Lung (tissue), 12 donors: ENCODE data around the gene DIS3. TPM values are rescaled to one million over a fixed set of nuclear protein-coding genes. Genes with fewer than 3 reads are reported as not detected.
"Not testable (repeated sequence)": the region's sequence is repeated elsewhere in the genome, so short reads cannot be mapped to it uniquely, and the experiment has no call there.

Source experiments
- ATAC-seq: fragments of 200-7000 bp; cut with Tn5 transposase; one replicate; pipeline ENCODE4 v1.9.1; 2020; ENCODE audit warnings: moderate number of reproducible peaks; ENCODE audit not compliant: insufficient read depth, low FRiP score
- DNase-seq, 3 donors: peaks; one replicate each; pipeline ENCODE4 v3.0.0-alpha.2; 2013 to 2017
- H3K27ac ChIP-seq, 2 donors: one replicate each; pipeline ENCODE4 v1.5.1; 2013; ENCODE audit warnings: mild to moderate bottlenecking in 2 of 2, moderate library complexity in 2 of 2, control low read depth in 1 of 2, inconsistent platforms in 1 of 2, low read depth in 1 of 2, low read length in 1 of 2
- H3K27me3 ChIP-seq, 3 donors: one replicate each; pipeline ENCODE4 v1.5.1; 2013; ENCODE audit warnings: low read length in 2 of 3; ENCODE audit not compliant: control insufficient read depth in 3 of 3, insufficient read depth in 3 of 3
- H3K36me3 ChIP-seq, 4 donors: one replicate each; pipeline ENCODE4 v1.5.1; 2013; ENCODE audit warnings: low read length in 4 of 4, mild to moderate bottlenecking in 1 of 4, moderate library complexity in 1 of 4; ENCODE audit not compliant: control insufficient read depth in 4 of 4, insufficient read depth in 4 of 4
- H3K4me1 ChIP-seq, 5 donors: one replicate each; pipeline ENCODE4 v1.5.1; 2013; ENCODE audit warnings: low read length in 5 of 5, mild to moderate bottlenecking in 2 of 5, moderate library complexity in 1 of 5; ENCODE audit not compliant: control insufficient read depth in 5 of 5, insufficient read depth in 5 of 5
- H3K4me3 ChIP-seq: one replicate; pipeline ENCODE4 v1.5.1; 2013; ENCODE audit warnings: mild to moderate bottlenecking, control low read depth, moderate library complexity
- H3K9ac ChIP-seq, 2 donors: one replicate each; pipeline ENCODE4 v1.5.1; 2013; ENCODE audit warnings: low read length in 2 of 2, control low read depth in 1 of 2; ENCODE audit not compliant: insufficient read depth in 1 of 2
- H3K9me3 ChIP-seq, 4 donors: one replicate each; pipeline ENCODE4 v1.5.1; 2013; ENCODE audit warnings: low read length in 3 of 4, mild to moderate bottlenecking in 1 of 4, moderate library complexity in 1 of 4; ENCODE audit not compliant: control insufficient read depth in 4 of 4, insufficient read depth in 3 of 4
- WGBS, 2 donors: extraction: QIAGEN DNeasy Blood & Tissue Kit; methylation state at CpG; one replicate each; pipeline ENCODE4 v1.1.7; 2013; 5-methylcytosine and 5-hydroxymethylcytosine counted together
- polyA plus RNA-seq, 2 donors: library from polyadenylated mRNA; stranded (reverse); fragments of 200-250 nt; gene quantifications; one replicate each; pipeline ENCODE4 v1.2.1, GENCODE V29; 2013
- total RNA-seq, 2 donors: library from RNA; depleted of rRNA in 1 of 2; stranded (reverse); fragments of >200 nt in 1 of 2; gene quantifications; one replicate each; pipeline ENCODE4 v1.2.1, GENCODE V29; 2014 to 2021
- TF ChIP-seq, protein P1 (sequence below): IDR thresholded peaks from 2 replicates; pipeline ENCODE4 v1.5.1; 2012; ENCODE audit warnings: mild to moderate bottlenecking; ENCODE audit errors: control extremely low read depth, extremely low read depth
- donor health status: control.
- donor health status: control.
- donor health status: Bipolar disorder and iron deficiency.
- donor health status: healthy.
- donor health status: DM: yes; HTN: yes; CAD: no.

Gene DIS3
- total and polyA plus RNA-seq, 4 donors = 11.2 to 40.4 (median 22.2) TPM

DNA sequence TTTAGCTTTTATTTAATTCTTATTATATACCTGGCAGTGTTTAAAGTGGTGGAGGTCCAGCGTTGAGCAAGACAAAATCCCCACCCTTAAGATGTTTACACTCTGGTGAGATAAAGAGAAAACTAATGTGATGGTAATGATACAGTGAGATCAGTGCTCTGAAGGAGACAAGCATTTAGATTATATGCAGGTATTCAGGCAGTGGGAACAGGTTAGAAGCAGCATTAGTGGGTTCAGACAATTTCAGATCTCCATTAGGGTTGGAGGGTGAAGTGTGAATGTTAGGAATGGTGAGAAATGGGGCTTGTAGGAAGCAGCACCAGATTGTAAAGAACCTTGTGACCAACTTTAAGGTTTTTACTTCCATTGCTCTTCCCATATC is 39.2 kb upstream of the DIS3 start:
- H3K36me3 ChIP-seq = peaks cover 4 to 20% (median 6%) of the 10 kb centered on the region in 4 donors

DNA sequence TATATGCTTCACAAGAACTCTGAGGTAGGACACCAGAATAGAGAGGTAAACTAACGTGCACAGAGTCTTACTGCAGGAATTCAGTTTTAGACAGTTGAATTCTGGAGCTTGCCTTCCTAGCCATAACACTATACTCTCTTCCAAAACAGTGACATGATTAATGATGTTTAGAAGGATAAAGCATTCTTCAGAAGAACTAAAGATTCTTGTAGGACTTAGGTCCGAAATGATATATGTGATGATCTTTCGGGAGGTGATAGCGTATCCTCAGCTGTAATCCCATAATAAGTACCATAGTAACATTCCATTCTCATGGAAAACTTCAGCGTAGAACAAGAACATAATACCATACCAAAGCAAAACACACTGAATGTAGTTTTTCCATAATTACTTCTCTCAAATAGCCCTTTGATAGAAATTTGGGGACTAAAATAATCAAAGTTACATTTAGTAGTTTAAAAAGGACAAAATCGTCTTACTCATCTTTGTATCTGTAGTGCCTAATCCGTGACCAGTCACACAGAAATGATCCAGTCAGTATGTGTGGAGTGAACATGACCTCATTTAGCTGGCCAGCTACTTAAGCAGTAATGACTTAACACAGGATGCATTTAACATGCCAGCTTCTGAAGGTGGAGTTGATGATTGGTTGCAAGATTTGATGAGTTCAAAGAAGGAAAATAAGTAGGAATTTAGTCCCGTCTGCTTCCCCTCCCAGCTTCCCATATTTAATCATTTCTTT is 38.6 kb upstream of the DIS3 start:
- ATAC-seq (no peak), DNase-seq (no peak)
- TF ChIP-seq, protein P1, sequence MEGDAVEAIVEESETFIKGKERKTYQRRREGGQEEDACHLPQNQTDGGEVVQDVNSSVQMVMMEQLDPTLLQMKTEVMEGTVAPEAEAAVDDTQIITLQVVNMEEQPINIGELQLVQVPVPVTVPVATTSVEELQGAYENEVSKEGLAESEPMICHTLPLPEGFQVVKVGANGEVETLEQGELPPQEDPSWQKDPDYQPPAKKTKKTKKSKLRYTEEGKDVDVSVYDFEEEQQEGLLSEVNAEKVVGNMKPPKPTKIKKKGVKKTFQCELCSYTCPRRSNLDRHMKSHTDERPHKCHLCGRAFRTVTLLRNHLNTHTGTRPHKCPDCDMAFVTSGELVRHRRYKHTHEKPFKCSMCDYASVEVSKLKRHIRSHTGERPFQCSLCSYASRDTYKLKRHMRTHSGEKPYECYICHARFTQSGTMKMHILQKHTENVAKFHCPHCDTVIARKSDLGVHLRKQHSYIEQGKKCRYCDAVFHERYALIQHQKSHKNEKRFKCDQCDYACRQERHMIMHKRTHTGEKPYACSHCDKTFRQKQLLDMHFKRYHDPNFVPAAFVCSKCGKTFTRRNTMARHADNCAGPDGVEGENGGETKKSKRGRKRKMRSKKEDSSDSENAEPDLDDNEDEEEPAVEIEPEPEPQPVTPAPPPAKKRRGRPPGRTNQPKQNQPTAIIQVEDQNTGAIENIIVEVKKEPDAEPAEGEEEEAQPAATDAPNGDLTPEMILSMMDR = no peak
- Histone ChIP-seq H3K4me1 (peaks cover 0 to 7% (median 0%) of the 10 kb centered on the region in 5 donors), H3K4me3 (no peak overlapping the region), H3K9me3 (no peaks in the 10 kb centered on the region), H3K9ac (no peak overlapping the region), H3K27ac (no peak overlapping the region), H3K36me3 (peaks cover 3 to 23% (median 6%) of the 10 kb centered on the region in 4 donors), H3K27me3 (no peaks in the 10 kb centered on the region)
- 92 to 93% methylated on average over 8 of the region's 8 CpGs for WGBS, 2 donors

More for the DNA sequence above, 39.2 kb upstream of the DIS3 start:
- ATAC-seq = no peak
- TF ChIP-seq, protein P1 = no peak
- no peak for DNase-seq
- Histone ChIP-seq H3K4me3 (no peak overlapping the region), H3K27ac (no peak overlapping the region), H3K27me3 (no peaks in the 10 kb centered on the region), H3K9me3 (no peaks in the 10 kb centered on the region), H3K9ac (no peak overlapping the region), H3K4me1 (peaks cover 0 to 7% (median 0%) of the 10 kb centered on the region in 5 donors)
- WGBS, 2 donors = 44 to 79% methylated on average over 1 of the region's 1 CpG

DNA sequence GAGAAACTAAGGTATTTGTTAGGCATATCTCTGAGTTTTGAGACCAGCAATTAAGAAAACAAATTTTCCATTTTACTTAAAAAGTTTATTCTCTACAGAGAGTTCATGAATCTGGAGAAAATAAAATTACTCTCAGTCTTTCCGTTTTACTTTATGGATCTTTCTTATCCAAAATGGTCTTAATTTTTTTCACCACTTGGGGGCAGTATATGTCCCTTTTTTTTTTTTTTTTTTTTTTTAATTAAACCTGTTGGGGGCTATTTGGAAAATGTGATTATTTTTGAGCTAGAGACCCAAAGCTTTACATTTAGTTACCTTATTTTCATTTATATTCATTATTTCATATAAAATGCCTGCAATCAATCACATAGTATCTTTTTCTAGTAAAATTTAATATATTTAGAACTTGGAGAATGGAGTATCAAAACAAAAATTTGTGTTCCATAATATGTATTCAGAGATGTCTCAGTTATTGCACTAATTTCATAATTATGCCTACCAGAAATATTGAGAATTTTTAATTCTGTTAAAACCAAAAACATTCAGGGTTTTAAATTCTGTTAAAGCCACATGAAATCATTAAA is 27.3 kb upstream of the DIS3 start:
- Histone ChIP-seq H3K4me3 (no peak overlapping the region), H3K4me1 (no peaks in the 10 kb centered on the region), H3K9ac (no peak overlapping the region), H3K36me3 (peaks cover 3 to 19% (median 6%) of the 10 kb centered on the region in 4 donors), H3K27me3 (no peaks in the 10 kb centered on the region), H3K27ac (no peak overlapping the region), H3K9me3 (no peaks in the 10 kb centered on the region)
- ATAC-seq (no peak), DNase-seq (peak in 2 of 3 donors; percentile 13 to 44)
- TF ChIP-seq, protein P1 = no peak
- 16 to 17% methylated on average over 1 of the region's 1 CpG for WGBS, 2 donors

DNA sequence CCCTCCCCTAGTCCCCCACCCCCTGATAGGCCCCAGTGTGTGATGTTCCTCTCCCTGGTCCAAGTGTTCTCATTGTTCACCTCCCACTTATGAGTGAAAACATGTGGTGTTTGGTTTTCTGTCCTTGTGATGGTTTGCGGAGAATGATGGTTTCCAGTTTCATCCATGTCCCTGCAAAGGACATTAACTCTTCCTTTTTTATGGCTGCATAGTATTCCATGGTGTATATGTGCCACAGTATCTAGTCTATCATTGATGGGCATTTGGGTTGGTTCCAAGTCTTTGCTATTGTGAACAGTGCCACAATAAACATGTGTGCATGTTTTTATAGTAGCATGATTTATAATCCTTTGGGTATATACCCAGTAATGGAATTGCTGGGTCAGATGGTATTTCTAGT is 24.8 kb upstream of the DIS3 start:
- not testable (repeated sequence) for H3K9me3 ChIP-seq, DNase-seq, H3K4me3 ChIP-seq, ATAC-seq, H3K9ac ChIP-seq, H3K4me1 ChIP-seq, H3K27me3 ChIP-seq, H3K27ac ChIP-seq
- peaks cover 3 to 15% (median 5%) of the 10 kb centered on the region in 4 donors for H3K36me3 ChIP-seq
- 96 to 100% methylated on average over 1 of the region's 1 CpG for WGBS, 2 donors
